NCI-H526 (cell line): ENCODE results near the gene MMRN2.
A peak's percentile ranks its signal among the peaks of the same experiment; 100 is the strongest.
"Not testable (repeated sequence)": the region's sequence is repeated elsewhere in the genome, so short reads cannot be mapped to it uniquely, and the experiment has no call there.

Experiments
- DNase-seq, 2 experiments: peaks; one replicate each; lab custom pipeline; 2025; lab: John Stamatoyannopoulos, UW

MMRN2 gene

DNA sequence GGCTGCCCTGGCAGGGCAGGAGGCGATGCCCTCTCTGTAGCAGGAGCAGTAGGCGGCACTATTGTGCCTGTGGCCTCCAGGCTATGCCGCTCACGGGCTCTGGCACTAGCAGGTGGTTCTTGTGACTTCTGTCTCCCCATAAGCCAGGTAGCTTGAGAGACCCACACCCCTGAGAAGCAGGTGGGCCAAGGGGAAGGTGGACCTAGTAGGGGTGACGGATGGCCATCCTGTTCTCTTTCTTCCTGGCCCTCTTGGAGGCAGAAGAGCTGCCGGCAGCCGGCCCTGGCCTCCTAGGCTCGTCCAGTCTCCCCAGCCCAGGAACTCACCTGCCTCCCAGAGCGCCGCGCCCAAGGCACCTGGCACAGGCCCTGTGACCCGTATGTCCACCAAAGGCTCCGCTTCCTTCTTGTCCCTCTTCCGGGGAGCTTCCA, 15.4 kb downstream of the MMRN2 start:
- DNase-seq = no peak

DNA sequence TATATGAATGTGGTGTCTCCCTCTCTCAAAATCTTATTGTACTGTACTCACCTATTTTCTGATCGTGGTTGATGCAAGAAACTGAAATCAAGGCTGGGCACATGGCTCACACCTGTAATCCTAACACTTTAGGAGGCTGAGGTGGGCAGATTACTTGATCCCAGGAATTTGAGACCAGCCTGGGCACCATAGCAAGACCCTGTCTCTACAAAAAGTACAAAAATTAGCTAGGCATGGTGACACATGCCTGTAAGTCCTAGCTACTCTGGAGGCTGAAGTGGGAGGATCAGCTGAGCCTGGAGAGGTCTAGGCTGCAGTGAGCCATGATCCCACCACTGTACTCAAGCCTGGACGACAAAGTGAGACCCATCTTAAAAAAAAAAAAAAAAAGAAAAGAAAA, 16.0 kb downstream of the MMRN2 start:
- no peak for DNase-seq

DNA sequence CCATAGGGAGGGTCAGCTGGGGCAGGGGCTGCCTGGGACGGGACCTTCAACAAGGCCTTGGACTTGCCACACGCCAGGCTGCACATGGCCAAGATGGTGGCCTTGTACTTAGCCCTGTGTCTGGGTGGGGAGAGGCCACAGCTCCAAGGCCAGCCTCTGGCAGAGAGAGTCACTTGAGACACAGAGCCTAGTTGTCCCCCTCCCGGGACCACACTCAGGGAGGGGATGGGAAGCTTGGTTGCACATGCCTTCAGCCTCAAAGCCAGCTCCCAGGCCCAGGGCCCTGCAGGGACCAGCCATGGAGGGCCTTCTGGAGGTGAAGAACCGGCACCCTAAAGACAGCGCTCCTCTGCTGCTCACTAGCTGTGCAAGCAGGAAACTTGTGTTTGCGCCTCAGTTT, 16.7 kb downstream of the MMRN2 start:
- DNase-seq = no peak

- not testable (repeated sequence) for DNase-seq
These were observed 17.3 kb downstream of the MMRN2 start for GRCh38 chr10:86940076-86940475.

- DNase-seq = no peak
These were observed 19.2 kb downstream of the MMRN2 start for GRCh38 chr10:86938260-86938659.

GRCh38 chr10:86937502-86938154, 19.8 kb downstream of the MMRN2 start:
- DNase-seq = no peak

- no peak for DNase-seq
These were observed 20.5 kb downstream of the MMRN2 start for GRCh38 chr10:86936661-86937501.

DNA sequence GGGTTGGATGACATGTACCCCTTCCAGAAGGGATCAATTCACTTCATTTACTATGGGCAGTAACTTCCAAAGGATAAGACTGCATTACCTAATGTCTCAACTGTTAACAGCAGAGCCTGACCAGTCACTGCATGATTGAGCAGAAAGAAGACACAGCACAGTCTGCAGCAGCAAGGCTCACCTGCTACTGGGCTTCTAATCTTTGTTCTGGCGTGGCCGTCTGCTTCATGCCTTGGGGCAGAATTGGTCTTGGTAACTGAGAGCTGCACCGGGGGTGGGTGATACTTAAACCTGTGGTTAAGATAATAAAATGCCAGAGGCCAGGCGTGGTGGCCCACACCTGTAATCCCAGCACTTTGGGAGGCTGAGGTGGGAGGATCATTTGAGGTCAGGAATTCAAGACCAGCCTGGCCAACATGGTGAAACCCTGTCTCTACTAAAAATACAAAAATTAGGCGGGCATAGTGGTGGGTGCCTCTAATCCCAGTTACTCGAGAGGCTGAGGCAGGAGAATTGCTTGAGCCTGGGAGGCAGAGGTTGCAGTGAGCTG, 23.2 kb downstream of the MMRN2 start:
- not testable (repeated sequence) for DNase-seq

DNA sequence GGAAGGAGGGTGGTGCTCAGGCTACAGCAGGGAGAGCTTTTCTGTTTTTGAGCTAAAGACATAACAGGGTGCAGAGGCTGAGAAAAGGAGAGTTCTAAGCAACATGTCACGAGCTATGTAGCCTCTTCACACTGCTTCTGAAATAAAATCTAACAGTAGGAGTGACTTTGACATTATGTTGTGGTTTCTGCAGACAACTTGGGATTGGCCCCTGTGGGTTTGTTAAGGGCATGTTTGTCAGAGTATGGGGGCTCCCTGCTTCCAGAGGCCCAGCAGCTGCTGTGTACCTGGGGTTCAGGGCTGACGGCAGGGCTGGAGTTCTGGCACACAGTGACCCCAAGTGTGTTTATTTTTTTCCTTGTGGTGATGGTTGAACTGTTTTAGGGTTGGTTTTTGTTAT, 24.7 kb downstream of the MMRN2 start:
- DNase-seq = no peak

GRCh38 chr10:86931872-86932271, 25.5 kb downstream of the MMRN2 start:
- no peak for DNase-seq

DNA sequence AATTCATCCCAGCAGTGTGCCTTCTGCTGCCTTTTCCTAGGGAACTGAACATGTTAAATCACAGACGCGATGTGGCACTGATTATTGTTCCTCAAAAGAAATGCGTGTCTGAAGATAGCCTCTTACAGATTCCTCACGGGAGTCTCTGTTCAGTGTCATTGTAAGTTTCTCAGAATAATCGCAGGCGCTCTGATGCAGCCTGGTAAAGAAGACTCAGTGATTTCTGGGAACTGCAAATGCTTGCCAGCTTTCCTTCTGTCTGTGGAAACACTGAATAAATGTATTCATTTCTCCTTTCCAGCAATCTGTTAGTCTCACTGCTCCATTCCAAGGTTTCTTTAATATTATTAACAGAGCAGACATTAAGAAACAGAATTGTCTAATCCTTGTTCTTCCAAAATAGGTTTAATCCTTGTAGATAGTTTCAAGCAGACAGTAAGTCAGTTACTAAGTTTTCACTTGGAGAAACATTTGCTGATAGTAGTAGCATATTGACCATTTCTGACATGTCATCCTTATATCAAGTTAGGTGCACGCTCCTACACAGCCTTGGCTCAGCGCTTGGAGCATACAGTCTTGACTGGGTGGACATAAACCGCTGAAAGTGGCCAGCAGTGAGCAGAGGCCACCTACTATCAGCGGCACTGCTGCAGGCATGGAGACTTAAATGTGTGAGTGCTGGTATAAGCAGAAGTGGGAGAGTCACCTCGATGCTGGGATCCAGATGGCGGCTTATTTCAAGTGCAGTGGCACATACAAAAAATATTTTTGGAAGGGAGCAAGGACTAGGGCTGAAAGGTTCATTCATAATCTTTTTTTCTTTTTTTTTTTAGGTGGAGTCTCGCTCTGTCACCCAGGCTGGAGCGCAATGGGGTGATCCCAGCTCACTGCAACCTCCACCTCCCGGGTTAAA, 27.7 kb downstream of the MMRN2 start:
- no peak for DNase-seq

GRCh38 chr10:86922553-86922961, 34.9 kb downstream of the MMRN2 start:
- DNase-seq = no peak

DNA sequence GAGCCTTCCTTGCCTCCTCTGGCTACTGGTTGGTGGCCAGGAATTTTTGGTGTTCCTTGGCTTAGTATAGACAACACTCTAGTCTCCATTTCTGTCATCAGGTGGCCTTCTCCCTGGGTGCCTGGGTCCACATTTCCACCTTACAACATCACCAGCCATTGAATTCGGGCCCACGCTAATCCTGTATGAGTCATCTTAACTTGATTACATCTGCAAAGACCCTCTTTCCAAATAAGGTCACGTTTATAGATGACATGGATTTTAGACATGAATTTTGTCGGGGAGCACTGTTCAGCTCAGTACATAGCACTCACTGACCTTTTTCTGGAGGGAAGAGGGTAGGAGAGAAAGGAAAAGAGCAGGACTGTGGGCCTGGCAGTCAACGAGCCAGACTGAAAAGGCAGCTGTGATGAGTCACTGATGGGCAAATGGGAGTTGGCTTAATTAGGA, 39.4 kb downstream of the MMRN2 start:
- no peak for DNase-seq

DNA sequence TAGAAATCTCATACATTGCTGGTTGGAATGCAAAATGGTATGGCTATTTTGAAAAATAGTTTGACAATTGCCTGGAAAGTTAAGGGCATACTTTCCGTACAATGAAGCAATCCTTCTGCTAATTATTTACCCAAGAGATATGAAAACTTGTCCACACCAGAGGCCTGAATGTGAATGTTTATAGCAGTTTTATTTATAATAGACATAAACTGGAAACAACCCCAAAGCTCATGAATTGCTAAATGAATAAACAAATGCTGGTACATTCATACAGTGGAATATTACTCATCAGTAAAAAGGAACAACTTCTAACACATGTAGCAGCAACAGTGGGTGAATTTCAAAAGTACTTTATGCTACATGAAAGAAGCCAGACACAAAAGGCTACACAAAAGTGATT, 42.7 kb downstream of the MMRN2 start:
- no peak for DNase-seq

DNA sequence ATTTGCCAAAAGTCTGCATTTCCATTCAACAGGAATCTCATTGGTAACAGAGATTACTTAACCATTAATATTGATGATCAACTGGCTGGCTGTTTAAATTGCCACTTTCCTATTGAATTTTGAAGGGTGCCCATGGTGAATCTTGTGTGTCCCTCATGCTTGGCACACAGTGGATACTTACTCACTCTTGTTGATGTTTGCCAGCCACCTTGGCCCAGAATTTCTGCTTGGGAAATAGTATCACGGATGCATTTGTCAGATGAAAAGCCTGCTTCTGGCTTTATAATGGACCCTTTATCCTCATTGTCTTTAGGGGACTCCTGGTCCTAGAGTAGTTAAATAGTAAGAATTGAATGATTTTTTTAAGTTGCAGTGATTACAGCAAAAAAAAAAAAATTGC, 52.0 kb downstream of the MMRN2 start:
- no peak for DNase-seq

DNA sequence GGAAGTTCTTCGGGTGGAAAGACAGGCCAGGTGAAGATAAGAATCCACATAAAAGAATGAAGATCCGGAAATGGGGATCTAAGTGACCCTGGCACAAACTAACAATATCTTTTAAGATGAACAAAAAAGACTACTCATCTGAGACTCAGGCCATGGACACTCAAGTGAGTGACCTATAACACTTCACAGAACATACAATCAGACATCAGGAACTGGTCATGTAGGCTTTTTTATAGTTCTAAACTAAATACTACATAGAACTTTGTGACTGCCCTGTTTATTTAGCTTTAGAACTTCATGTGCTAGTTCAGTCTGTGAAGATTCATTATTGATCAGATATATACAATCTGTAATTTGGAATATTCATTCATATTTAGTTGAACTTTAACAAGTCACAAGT, 52.8 kb downstream of the MMRN2 start:
- DNase-seq = no peak

- DNase-seq = no peak
These were observed 56.5 kb downstream of the MMRN2 start for GRCh38 chr10:86900955-86901354.

GRCh38 chr10:86899670-86900276, 57.6 kb downstream of the MMRN2 start:
- DNase-seq = peak; percentile 24 to 65

DNA sequence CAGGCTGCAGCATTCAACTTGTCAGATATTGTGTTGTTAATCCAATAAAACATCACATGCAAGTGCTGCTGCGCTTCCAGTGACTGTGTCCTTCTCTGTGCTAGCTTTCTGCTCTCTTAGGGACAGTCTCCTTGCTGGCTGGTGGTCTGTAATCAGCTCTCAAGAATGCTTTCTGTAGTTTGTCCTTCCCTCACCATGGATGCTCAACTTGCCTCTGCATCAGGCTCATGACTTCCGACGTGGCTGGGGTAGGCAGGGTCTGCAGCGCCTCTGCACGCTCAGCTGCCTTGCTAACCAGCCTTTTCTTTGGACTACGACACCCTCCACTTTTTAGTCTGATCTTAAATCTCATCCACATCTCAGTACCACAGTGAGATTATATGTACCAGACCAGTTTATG, 58.3 kb downstream of the MMRN2 start:
- DNase-seq = no peak

GRCh38 chr10:86898511-86898910, 58.9 kb downstream of the MMRN2 start:
- no peak for DNase-seq

DNA sequence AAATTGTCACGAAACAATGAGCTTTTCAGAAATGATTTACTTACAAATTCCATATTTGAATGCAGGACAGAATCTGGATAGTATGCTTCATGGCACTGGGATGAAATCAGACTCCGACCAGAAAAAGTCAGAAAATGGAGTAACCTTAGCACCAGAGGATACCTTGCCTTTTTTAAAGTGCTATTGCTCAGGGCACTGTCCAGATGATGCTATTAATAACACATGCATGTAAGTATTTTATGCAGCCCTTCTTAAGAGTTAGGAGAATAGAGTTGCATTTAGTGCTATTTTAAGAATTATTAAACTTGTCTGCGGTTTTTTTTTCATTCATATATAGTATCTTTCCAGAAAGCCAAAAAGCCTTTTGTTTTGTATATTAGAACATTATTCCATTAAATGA, 67.4 kb downstream of the MMRN2 start:
- no peak for DNase-seq
